GM10266 (cell line): ENCODE measurements around the gene ZNF229.
"Not testable (repeated sequence)": the region's sequence is repeated elsewhere in the genome, so short reads cannot be mapped to it uniquely, and the experiment has no call there.

Experiments
- DNase-seq: peaks from one replicate; pipeline ENCODE4 v3.0.0; 2012; ENCODE audit errors: extremely low spot score
- TF ChIP-seq, protein P1 (sequence below): IDR thresholded peaks from 2 replicates; pipeline ENCODE4 v1.5.1; 2012; ENCODE audit warnings: mild to moderate bottlenecking, low read depth; ENCODE audit not compliant: control insufficient read depth, insufficient read depth; ENCODE audit errors: missing control alignments

Gene ZNF229

GRCh38 chr19:44447916-44448674 lies at the start of gene ZNF229:
Gene ZNF229 (minus strand): TSS chr19:44448472. CDS start chr19:44442847, 5,625 bp downstream.
- TF ChIP-seq, protein P1, sequence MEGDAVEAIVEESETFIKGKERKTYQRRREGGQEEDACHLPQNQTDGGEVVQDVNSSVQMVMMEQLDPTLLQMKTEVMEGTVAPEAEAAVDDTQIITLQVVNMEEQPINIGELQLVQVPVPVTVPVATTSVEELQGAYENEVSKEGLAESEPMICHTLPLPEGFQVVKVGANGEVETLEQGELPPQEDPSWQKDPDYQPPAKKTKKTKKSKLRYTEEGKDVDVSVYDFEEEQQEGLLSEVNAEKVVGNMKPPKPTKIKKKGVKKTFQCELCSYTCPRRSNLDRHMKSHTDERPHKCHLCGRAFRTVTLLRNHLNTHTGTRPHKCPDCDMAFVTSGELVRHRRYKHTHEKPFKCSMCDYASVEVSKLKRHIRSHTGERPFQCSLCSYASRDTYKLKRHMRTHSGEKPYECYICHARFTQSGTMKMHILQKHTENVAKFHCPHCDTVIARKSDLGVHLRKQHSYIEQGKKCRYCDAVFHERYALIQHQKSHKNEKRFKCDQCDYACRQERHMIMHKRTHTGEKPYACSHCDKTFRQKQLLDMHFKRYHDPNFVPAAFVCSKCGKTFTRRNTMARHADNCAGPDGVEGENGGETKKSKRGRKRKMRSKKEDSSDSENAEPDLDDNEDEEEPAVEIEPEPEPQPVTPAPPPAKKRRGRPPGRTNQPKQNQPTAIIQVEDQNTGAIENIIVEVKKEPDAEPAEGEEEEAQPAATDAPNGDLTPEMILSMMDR = no peak
- DNase-seq = peak; percentile 35

DNA sequence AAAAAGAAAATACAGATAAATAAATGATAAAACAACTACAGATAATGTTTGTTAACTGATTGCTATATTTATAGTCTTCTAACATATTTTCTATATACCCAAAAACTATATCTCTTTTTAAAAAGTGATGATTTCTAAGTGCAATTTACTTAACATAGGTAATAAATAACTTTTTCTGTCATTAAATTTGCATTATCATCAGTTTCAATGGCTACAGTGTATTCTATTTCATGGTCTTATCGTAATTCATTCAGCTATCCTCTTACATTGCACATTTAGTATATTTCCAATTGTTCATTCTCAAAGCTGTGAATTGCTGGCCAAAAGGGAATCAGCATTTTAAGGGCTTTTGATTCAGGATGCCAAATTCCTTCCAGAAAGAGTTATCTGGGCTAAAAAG lies 48.4 kb upstream of the ZNF229 start:
- no peak for DNase-seq
- TF ChIP-seq, protein P1 = no peak

GRCh38 chr19:44476559-44477408 lies 28.5 kb upstream of the ZNF229 start:
- TF ChIP-seq, protein P1 = no peak
- no peak for DNase-seq

GRCh38 chr19:44468730-44469129 lies 20.5 kb upstream of the ZNF229 start:
- not testable (repeated sequence) for DNase-seq

- not testable (repeated sequence) for DNase-seq
Measured at GRCh38 chr19:44462600-44463286, 14.5 kb upstream of the ZNF229 start.

GRCh38 chr19:44456016-44456415 lies 7.7 kb upstream of the ZNF229 start:
- DNase-seq = not testable (repeated sequence)

DNA sequence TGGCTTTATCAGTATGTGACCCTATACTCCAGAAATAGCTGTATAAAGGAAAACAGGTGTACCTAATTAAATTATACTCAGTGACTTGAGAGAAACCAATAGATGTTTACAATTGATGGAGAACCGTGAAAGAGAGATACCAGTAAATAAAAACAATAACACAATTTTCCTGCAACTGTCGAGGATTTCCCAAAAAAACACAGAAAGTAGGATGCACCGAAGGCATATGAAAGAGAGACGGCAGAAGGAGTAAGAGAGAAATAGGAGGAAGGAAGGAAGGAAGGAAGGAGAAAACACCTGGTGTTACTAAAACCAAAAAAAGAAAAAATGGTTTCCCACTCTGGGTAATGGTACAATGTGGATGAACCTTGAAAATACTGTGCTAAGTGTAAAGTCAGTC lies 6.8 kb upstream of the ZNF229 start:
- TF ChIP-seq, protein P1 = no peak
- DNase-seq = no peak

GRCh38 chr19:44452367-44452766 lies 4.1 kb upstream of the ZNF229 start:
- no peak for DNase-seq
- TF ChIP-seq, protein P1 = no peak
